ENCODE results near the gene EMID1. TPM values are rescaled to one million over a fixed set of nuclear protein-coding genes. Genes with fewer than 3 reads are reported as not detected.

Gene EMID1
- total RNA-seq, 1 experiment from 2014 or later: 5.4 TPM

- no peak overlapping the region for H3T11ph ChIP-seq (ENCODE audit: low read length)
- peaks cover 0 to 7% of the 10 kb centered on the region in 2 experiments; a peak in 2 of 4 replicates for H3K4me1 Mint-ChIP-seq
- no peak overlapping the region for H3K27ac Mint-ChIP-seq
- H3K9me3 Mint-ChIP-seq: no peaks in the 10 kb centered on the region
- no peak overlapping the region for H4K8ac ChIP-seq (replicated peaks; ENCODE audit: insufficient read length, low read depth, low read length)
- no peak overlapping the region for H2AK5ac ChIP-seq (ENCODE audit: insufficient read length, low read length)
- no peak overlapping the region for H2BK120ac ChIP-seq (ENCODE audit: low read depth, low read length, poor library complexity, severe bottlenecking)
- H3K27me3 ChIP-seq (ENCODE audit: insufficient read depth, low read length): no peaks in the 10 kb centered on the region
- H2AFZ ChIP-seq (ENCODE audit: low read length): no peak overlapping the region
- no peaks in the 10 kb centered on the region for H3K79me1 ChIP-seq (ENCODE audit: insufficient read depth, low read depth, low read length, poor library complexity, severe bottlenecking)
- no peaks in the 10 kb centered on the region for H3K4me1 ChIP-seq (ENCODE audit: insufficient read depth, low read length)
- no peak overlapping the region for H3K4me2 ChIP-seq (ENCODE audit: insufficient read depth, insufficient read length, low read length)
- H3K18ac ChIP-seq (ENCODE audit: insufficient read length, low read depth, low read length): no peak overlapping the region
- no peak overlapping the region for H3K14ac ChIP-seq (ENCODE audit: insufficient read depth, low read length)
- no peaks in the 10 kb centered on the region for H3K23me2 ChIP-seq (ENCODE audit: insufficient read length, low read depth, low read length, poor library complexity, severe bottlenecking)
- no peak overlapping the region for H3K4ac ChIP-seq (ENCODE audit: low read depth, low read length)
- no peak overlapping the region for H2BK5ac ChIP-seq (ENCODE audit: insufficient read length, low read length)
- no peak overlapping the region for H2BK20ac ChIP-seq (ENCODE audit: low read depth, low read length, poor library complexity, severe bottlenecking)
- no peak overlapping the region for H3K27ac ChIP-seq (ENCODE audit: insufficient read length, low read depth, low read length)
- no peak overlapping the region for H2BK12ac ChIP-seq (ENCODE audit: insufficient read length, low read depth, low read length)
- no peak overlapping the region for H4K5ac ChIP-seq (ENCODE audit: insufficient read length, low read depth, low read length)
- H3K9ac ChIP-seq (ENCODE audit: extremely low read depth, insufficient read length, low read length): no peak overlapping the region
- no peak for DNase-seq
- no peak overlapping the region for H2BK15ac ChIP-seq (ENCODE audit: low read depth, low read length)
- no peak overlapping the region for H3K23ac ChIP-seq (ENCODE audit: insufficient read length, low read depth, low read length)
- H3K27me3 Mint-ChIP-seq (ENCODE audit: low read depth): peaks cover 7% of the 10 kb centered on the region
- H4K91ac ChIP-seq (ENCODE audit: insufficient read length, low read depth, low read length): no peak overlapping the region
- no peaks in the 10 kb centered on the region for H4K20me1 ChIP-seq (ENCODE audit: control insufficient read depth, insufficient read depth, insufficient read length)
- H3K36me3 Mint-ChIP-seq (ENCODE audit: insufficient read depth in 1 of 3, low read depth in 3 of 3): no peaks in the 10 kb centered on the region
- no CpG with 5 or more reads among the region's 10 CpGs for WGBS (ENCODE audit: extremely low coverage, insufficient read length, low lambda C conversion rate)
- H3K9me3 ChIP-seq (ENCODE audit: control insufficient read depth, low read depth, low read length): no peaks in the 10 kb centered on the region
- no peak for TF ChIP-seq CTCF (conservative IDR thresholded peaks at IDR 0.05)
- no peaks in the 10 kb centered on the region for H3K79me2 ChIP-seq (ENCODE audit: insufficient read depth, low read length)
- no peak overlapping the region for H3K4me3 Mint-ChIP-seq
- H3K56ac ChIP-seq (ENCODE audit: insufficient read length, low read depth, low read length): no peak overlapping the region
Measured at GRCh38 chr22:29251981-29252911, 46.5 kb downstream of the EMID1 start.

All from H9 (cell line).